ENCODE data around the gene SLC6A18. TPM values are rescaled to one million over a fixed set of nuclear protein-coding genes. Genes with fewer than 3 reads are reported as not detected.

The SLC6A18 gene
- not detected for polyA plus RNA-seq (2012; ENCODE audit: insufficient read length, low read depth)

GRCh38 chr5:1225081-1225480 lies at the start of gene SLC6A18:
Gene SLC6A18 (plus strand): TSS chr5:1225381. CDS start chr5:1225478, 97 bp downstream.
- TF ChIP-seq SIN3A (IDR thresholded peaks at IDR 0.05; ENCODE audit: borderline replicate concordance, insufficient read depth, low read length) (no peak), TAF1 (IDR thresholded peaks at IDR 0.05; ENCODE audit: borderline replicate concordance, insufficient read depth, low read length) (no peak), POLR2AphosphoS5 (IDR thresholded peaks at IDR 0.05; ENCODE audit: low read depth, low read length) (no peak), REST (IDR thresholded peaks at IDR 0.05; ENCODE audit: insufficient read depth in 1 of 2, low read depth in 2 of 2, low read length in 2 of 2) (no peak), FOXP2 (optimal IDR thresholded peaks at IDR 0.05; ENCODE audit: borderline replicate concordance, extremely low read depth, extremely low read length, insufficient read depth) (no peak)

GRCh38 chr5:1175801-1176472 lies 49.2 kb upstream of the SLC6A18 start:
- TF ChIP-seq FOXP2 (optimal IDR thresholded peaks at IDR 0.05; ENCODE audit: borderline replicate concordance, extremely low read depth, extremely low read length, insufficient read depth): no peak
- TF ChIP-seq POLR2AphosphoS5 (IDR thresholded peaks at IDR 0.05; ENCODE audit: low read depth, low read length): no peak
- TF ChIP-seq SIN3A (IDR thresholded peaks at IDR 0.05; ENCODE audit: borderline replicate concordance, insufficient read depth, low read length): no peak
- no peak for TF ChIP-seq TAF1 (IDR thresholded peaks at IDR 0.05; ENCODE audit: borderline replicate concordance, insufficient read depth, low read length)
- no peak for TF ChIP-seq REST (IDR thresholded peaks at IDR 0.05; ENCODE audit: insufficient read depth in 1 of 2, low read depth in 2 of 2, low read length in 2 of 2)

GRCh38 chr5:1176473-1177391 lies 48.4 kb upstream of the SLC6A18 start:
- TF ChIP-seq TAF1 (IDR thresholded peaks at IDR 0.05; ENCODE audit: borderline replicate concordance, insufficient read depth, low read length) (no peak), REST (IDR thresholded peaks at IDR 0.05; ENCODE audit: insufficient read depth in 1 of 2, low read depth in 2 of 2, low read length in 2 of 2) (no peak), SIN3A (IDR thresholded peaks at IDR 0.05; ENCODE audit: borderline replicate concordance, insufficient read depth, low read length) (no peak), FOXP2 (optimal IDR thresholded peaks at IDR 0.05; ENCODE audit: borderline replicate concordance, extremely low read depth, extremely low read length, insufficient read depth) (no peak)

GRCh38 chr5:1177826-1178528 lies 47.2 kb upstream of the SLC6A18 start:
- TF ChIP-seq FOXP2 (optimal IDR thresholded peaks at IDR 0.05; ENCODE audit: borderline replicate concordance, extremely low read depth, extremely low read length, insufficient read depth) (no peak), SIN3A (IDR thresholded peaks at IDR 0.05; ENCODE audit: borderline replicate concordance, insufficient read depth, low read length) (no peak), TAF1 (IDR thresholded peaks at IDR 0.05; ENCODE audit: borderline replicate concordance, insufficient read depth, low read length) (no peak), POLR2AphosphoS5 (IDR thresholded peaks at IDR 0.05; ENCODE audit: low read depth, low read length) (no peak), REST (IDR thresholded peaks at IDR 0.05; ENCODE audit: insufficient read depth in 1 of 2, low read depth in 2 of 2, low read length in 2 of 2) (no peak)

Measured in PFSK-1 (cell line).